ENCODE results near the gene ASAP3.
A peak's percentile ranks its signal among the peaks of the same experiment; 100 is the strongest.

The ASAP3 gene

DNA sequence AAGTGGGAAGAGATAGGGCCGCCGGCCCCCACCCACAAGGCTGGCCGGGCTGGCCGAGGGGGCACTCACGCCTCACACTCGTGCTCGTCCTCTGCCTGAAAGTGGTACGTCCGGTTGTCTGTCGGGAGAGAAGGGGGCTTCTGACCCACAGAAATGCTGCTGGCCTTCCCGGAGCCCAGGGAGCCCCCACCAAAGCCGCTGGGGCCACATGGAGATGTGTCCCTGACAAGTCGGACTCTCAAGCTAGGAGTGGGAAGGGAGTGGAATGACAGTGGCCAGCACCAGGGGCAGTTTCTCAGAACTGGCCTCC is 46.7 kb downstream of the ASAP3 start:
- Mint-ChIP-seq H3K4me3 (no peak overlapping the region), H3K27ac (no peak overlapping the region), H3K36me3 (peaks cover 0 to 2% of the 10 kb centered on the region in 2 donors), H3K27me3 (peaks cover 8 to 21% of the 10 kb centered on the region in 2 donors), H3K4me1 (peaks cover 0 to 4% of the 10 kb centered on the region in 2 donors), H3K9me3 (no peaks in the 10 kb centered on the region)
- DNase-seq (no peak), ATAC-seq (replicated peaks) (no peak)

DNA sequence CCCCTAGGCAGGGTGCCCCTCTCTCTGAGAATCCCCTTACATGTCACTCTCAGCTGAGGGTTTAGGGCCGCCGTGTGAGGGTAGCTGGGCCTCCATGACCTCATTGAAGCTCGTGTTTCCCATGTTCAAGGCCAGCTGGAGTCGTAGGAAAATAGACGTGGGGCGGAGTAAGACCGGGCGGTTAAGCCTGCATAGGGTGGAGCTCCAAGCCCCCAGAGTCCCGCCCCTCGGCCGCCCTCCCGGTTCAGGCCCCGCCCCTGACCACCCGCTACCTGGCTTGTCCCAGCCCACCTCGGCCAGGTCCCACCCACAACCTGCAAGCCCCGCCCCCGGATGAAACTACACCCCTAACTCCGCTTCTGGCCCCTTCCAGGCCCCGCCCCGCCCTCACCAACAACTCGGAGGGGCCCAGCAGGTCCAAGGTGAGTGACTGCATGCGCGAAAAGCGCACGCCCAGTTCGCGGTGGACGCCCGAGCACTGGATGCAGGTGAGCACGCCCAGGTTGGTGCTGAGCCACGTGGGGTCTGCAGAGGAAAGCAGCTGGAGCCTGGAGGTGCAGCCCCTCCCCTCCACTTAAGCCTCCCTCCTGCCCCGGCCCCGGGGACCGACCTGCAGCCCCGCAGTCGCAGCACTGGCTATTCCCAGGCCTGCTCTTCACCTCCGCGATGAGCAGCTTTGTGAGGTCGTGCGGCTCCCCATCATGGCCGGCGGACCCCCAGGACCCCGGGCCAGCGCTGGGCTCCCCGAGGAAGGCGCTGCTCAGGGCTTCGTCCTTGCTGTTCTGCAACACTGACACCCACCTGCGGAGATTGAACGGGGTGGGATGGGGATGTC is 47.2 kb downstream of the ASAP3 start:
- peaks cover 8 to 21% of the 10 kb centered on the region in 2 donors for H3K27me3 Mint-ChIP-seq
- no peaks in the 10 kb centered on the region for H3K9me3 Mint-ChIP-seq
- H3K4me1 Mint-ChIP-seq, result peaks cover 0 to 4% of the 10 kb centered on the region in 2 donors
- peaks cover 0 to 3% of the 10 kb centered on the region in 2 donors for H3K36me3 Mint-ChIP-seq
- no peak for ATAC-seq (replicated peaks)
- DNase-seq, result no peak
- H3K4me3 Mint-ChIP-seq, result peak overlapping the region in 1 of 2 donors; percentile 12
- H3K27ac Mint-ChIP-seq, result no peak overlapping the region

DNA sequence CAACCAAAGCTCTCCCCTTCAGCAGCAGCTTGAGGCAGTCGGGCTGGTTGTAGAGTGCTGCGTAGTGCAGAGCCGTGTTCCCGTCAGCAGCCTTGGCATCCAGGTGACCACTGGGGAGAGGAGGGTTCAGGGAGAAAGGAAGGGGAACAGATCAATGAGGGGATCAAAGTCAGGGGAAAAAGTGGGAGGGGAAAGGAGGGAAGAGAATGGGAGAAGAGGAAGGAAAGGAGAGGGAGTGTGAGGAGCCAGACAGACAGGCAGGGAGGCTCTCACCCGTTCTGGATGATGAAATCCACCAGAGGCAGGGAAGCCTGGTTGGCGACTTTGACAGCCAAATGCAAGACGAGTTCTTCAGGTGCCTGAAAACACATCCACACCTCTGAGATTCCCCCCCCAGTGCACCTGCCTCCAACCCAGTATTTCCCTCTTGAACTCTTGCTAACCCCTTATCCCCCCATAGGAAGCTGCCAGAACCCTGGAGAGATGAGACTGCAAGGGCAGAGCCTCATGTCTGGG is 49.7 kb downstream of the ASAP3 start:
- H3K9me3 Mint-ChIP-seq, result no peaks in the 10 kb centered on the region
- H3K36me3 Mint-ChIP-seq, result peaks cover 0 to 3% of the 10 kb centered on the region in 2 donors
- peaks cover 0 to 4% of the 10 kb centered on the region in 2 donors for H3K4me1 Mint-ChIP-seq
- ATAC-seq (replicated peaks), result no peak
- DNase-seq, result no peak
- H3K27ac Mint-ChIP-seq, result no peak overlapping the region
- no peak overlapping the region for H3K4me3 Mint-ChIP-seq
- peaks cover 11 to 17% of the 10 kb centered on the region in 2 donors for H3K27me3 Mint-ChIP-seq

DNA sequence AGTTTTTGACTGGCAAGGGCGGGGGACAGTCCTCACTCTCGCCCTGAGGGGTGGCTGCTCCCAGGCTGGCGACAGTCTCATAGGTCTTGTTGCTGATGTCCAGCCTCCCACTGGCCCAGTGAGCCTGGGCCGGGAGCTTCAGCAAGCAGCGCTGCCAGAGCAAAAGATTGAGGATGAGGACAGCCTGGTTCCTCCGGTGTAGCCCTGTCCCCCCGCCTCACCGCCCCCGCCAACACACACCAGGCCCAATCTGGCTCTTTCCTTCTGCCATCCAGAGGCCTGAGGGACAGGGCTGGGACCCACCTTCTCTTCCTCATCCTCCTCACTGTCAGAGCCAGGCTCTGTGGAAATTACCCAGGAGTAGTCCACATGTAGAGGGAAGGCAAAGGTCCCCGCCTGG is 50.9 kb downstream of the ASAP3 start:
- Mint-ChIP-seq H3K9me3 (no peaks in the 10 kb centered on the region), H3K4me3 (no peak overlapping the region), H3K36me3 (peaks cover 0 to 3% of the 10 kb centered on the region in 2 donors), H3K27me3 (peaks cover 18 to 23% of the 10 kb centered on the region in 2 donors), H3K27ac (no peak overlapping the region), H3K4me1 (peaks cover 0 to 5% of the 10 kb centered on the region in 2 donors)
- no peak for DNase-seq
- no peak for ATAC-seq (replicated peaks)

DNA sequence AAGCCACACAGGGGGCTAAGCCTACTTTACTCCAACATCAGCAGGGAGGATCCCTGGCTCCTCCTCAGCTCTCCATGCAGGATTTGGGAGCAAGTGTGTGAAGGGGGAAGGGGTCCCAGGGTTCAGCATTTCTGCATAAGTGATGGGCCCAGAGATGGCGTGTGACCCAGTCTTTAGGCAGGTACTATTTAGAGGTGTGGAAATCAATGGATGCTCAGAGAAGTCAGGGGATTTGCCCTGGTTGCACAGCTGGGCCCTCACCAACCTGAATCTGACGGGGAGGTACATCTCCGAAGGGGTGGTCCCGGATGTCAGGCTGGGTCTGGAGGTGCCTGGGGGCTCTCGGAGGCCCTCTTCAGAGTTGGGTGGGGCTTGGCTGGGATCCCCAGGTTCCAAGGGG is 52.5 kb downstream of the ASAP3 start:
- no peak overlapping the region for H3K4me3 Mint-ChIP-seq
- H3K36me3 Mint-ChIP-seq, result peaks cover 0 to 3% of the 10 kb centered on the region in 2 donors
- H3K27me3 Mint-ChIP-seq, result peaks cover 22 to 30% of the 10 kb centered on the region in 2 donors
- H3K27ac Mint-ChIP-seq, result no peak overlapping the region
- ATAC-seq (replicated peaks), result no peak
- H3K4me1 Mint-ChIP-seq, result peaks cover 0 to 5% of the 10 kb centered on the region in 2 donors
- DNase-seq, result no peak
- H3K9me3 Mint-ChIP-seq, result no peaks in the 10 kb centered on the region

DNA sequence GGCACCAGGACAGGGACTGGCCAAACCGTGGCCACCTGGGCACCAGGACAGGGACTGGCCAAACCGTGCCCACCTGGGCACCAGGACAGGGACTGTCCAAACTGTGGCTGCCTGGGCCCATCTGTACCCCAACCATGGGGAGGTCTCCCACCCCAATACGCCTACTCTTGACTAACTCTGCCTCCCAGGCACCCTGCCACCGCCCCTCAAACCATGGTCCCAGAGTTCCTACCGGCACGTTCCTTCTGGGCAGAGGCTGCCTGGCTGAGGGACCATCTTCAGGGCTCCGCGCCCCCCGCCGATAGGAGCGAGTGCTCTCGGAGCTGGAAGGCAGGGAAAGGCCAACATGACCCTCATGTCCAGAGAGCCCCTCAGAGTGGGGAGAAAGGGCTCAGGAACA is 53.2 kb downstream of the ASAP3 start:
- no peaks in the 10 kb centered on the region for H3K9me3 Mint-ChIP-seq
- no peak overlapping the region for H3K4me3 Mint-ChIP-seq
- H3K36me3 Mint-ChIP-seq, result peaks cover 0 to 3% of the 10 kb centered on the region in 2 donors
- H3K27me3 Mint-ChIP-seq, result peaks cover 28 to 36% of the 10 kb centered on the region in 2 donors
- H3K4me1 Mint-ChIP-seq, result peaks cover 0 to 5% of the 10 kb centered on the region in 2 donors
- no peak for ATAC-seq (replicated peaks)
- H3K27ac Mint-ChIP-seq, result no peak overlapping the region
- no peak for DNase-seq

DNA sequence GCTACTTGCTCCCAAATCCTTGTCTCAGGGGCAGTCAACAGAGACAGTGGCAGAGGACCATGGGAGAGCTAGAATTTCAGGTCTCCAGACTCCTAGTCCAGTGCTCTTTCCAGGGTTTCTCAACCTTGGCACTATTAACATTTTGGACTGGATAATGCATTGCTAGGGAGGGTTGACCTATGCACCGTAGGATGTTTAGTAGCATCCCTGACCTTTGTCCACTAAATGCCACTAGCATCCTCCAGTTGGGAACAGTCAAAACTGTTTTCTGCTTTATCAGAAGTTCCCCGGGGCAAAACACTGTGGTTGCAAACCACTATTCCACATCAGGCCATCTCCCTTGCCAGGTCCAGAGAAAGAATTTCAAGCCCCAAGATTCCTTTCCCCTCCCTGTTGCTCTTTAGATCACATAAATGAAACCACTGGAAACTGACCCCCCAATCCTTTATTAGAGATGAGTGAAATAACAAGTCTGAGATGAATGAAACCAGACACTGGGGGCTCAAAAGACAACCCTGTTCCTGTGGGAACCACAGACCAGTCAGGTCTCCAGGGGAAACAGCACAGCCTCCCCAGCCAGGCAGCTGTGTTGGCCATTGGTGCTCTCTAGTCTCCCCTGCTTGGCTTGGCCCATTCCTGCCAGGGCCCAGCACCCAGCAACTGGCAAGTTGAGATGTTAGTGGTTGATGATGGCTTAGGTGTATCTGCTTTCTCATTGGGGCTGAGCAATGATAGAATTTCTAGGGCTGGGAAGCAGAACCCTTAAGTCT is 55.7 kb downstream of the ASAP3 start:
- Mint-ChIP-seq H3K9me3 (no peaks in the 10 kb centered on the region), H3K27me3 (peaks cover 42 to 49% of the 10 kb centered on the region in 2 donors), H3K36me3 (peaks cover 0 to 3% of the 10 kb centered on the region in 2 donors), H3K27ac (no peak overlapping the region), H3K4me1 (peaks cover 8 to 18% of the 10 kb centered on the region in 2 donors), H3K4me3 (no peak overlapping the region)
- no peak for DNase-seq
- ATAC-seq (replicated peaks), result no peak

DNA sequence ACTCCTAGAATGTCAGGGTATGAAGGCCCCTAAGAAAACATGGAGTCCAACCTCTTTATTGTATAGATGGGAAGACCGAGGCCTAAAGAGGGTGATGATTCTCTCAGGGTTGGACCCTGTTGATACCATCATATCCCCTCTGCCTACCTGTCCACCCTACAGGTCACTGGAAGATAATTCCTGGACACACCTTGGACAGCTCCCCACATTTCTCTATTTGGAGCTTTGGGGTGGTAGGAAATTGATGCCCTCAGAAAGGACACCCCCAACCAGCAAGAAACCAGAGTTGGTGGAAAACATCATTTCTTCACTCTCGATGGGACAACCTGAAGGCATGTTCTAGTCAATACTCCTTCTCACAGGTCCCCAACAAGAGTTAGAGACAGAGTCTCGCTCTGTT is 56.4 kb downstream of the ASAP3 start:
- Mint-ChIP-seq H3K36me3 (peaks cover 0 to 3% of the 10 kb centered on the region in 2 donors), H3K27me3 (peaks cover 49 to 57% of the 10 kb centered on the region in 2 donors), H3K4me3 (no peak overlapping the region), H3K4me1 (peaks cover 14 to 26% of the 10 kb centered on the region in 2 donors), H3K9me3 (no peaks in the 10 kb centered on the region), H3K27ac (no peak overlapping the region)
- DNase-seq (no peak), ATAC-seq (replicated peaks) (no peak)

DNA sequence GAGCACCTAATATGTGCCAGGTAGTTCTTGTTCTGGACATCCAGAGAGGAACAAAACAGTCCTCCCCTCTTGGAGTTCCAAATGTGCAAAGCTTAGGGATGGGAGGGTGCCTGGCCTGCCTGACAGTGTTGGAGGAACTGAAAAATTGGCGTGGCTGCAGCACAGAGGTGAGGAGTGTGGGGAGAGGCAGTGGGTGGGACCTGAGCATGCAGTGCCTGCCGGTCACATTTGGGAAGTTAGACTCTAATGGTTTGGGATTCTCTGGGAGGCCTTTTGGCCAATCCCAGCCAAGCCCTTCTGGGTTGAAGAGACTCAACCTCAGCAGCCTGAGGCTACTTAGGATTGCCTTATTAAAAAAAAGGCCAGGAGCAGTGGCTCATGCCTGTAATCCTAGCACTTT is 57.2 kb downstream of the ASAP3 start:
- Mint-ChIP-seq H3K4me3 (no peak overlapping the region), H3K27me3 (peaks cover 56 to 64% of the 10 kb centered on the region in 2 donors), H3K9me3 (no peaks in the 10 kb centered on the region), H3K27ac (no peak overlapping the region), H3K36me3 (no peaks in the 10 kb centered on the region), H3K4me1 (peaks cover 16 to 31% of the 10 kb centered on the region in 2 donors)
- ATAC-seq (replicated peaks) (no peak), DNase-seq (no peak)

DNA sequence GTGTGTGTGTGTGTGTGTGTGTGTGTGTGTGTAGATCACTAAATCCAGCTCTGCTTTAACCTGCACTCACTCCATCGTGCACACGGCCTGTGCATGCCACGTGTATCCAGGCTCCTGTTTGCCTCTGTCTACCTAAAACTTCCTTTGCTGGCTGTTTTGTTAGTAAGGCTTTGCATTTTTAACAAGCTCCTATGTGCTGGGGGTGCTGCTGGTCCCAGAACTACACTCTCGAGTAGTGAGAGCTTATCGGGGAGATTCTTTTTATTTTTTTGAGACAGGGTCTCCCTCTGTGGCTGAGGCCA is 58.8 kb downstream of the ASAP3 start:
- peak in 1 of 2 donors; percentile 6 for ATAC-seq (replicated peaks)
- H3K4me3 Mint-ChIP-seq, result peak overlapping the region; percentile 86
- H3K4me1 Mint-ChIP-seq, result peaks cover 16 to 31% of the 10 kb centered on the region in 2 donors

DNA sequence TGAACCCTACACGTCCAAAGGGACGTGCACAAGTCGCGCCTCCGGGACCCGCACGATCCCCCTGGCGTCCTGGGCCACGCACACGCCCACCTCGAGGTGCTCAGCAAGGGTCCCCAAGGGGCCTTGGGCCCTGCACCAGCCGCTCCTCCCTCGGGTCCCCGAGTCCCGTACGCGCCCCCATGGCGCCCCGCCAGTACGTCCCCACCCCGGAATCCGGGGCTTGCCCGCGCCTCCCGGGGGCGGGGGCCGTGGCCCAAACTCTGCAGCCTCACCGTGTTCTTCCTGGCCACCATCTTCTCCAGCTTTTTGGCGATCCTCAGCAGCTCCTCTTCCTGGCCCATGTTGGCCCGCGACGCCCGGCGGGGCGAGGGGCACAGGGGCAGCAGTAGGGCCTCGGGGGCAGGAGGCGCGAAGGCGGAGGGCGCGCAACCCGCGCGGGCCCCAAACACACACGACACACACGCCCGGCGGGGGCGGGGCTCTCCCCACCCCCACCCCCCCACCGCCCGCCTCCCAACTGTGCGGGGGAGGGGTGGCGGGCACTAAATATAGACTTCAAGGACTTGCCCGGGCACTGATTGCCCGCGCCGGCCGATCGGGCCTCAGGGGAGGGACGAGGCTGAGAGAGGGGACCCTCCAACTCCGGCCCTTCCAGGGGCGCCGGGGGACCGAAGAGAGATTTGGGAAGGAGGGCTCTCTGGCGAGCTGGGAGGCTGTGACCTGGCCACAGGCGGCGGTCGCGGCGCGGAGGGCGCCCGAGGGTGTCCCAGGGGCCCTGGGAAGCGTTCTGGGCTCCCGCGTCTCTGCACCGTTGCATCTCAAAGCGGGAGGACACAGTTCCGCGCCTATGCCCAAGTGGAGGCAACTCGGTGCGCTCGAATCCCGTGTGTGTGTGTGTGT is 59.4 kb downstream of the ASAP3 start, which contains the start of gene TCEA3:
TSS of gene TCEA3 (minus strand) at position 456 of the 900 bp plus-strand sequence. CDS start at position 341, 115 bp downstream.
- H3K27me3 Mint-ChIP-seq, result peaks cover 60 to 74% of the 10 kb centered on the region in 2 donors

More for the DNA sequence above, 58.8 kb downstream of the ASAP3 start:
- no peak for DNase-seq
- peaks cover 61 to 74% of the 10 kb centered on the region in 2 donors for H3K27me3 Mint-ChIP-seq
- H3K9me3 Mint-ChIP-seq, result no peaks in the 10 kb centered on the region
- no peaks in the 10 kb centered on the region for H3K36me3 Mint-ChIP-seq
- no peak overlapping the region for H3K27ac Mint-ChIP-seq

DNA sequence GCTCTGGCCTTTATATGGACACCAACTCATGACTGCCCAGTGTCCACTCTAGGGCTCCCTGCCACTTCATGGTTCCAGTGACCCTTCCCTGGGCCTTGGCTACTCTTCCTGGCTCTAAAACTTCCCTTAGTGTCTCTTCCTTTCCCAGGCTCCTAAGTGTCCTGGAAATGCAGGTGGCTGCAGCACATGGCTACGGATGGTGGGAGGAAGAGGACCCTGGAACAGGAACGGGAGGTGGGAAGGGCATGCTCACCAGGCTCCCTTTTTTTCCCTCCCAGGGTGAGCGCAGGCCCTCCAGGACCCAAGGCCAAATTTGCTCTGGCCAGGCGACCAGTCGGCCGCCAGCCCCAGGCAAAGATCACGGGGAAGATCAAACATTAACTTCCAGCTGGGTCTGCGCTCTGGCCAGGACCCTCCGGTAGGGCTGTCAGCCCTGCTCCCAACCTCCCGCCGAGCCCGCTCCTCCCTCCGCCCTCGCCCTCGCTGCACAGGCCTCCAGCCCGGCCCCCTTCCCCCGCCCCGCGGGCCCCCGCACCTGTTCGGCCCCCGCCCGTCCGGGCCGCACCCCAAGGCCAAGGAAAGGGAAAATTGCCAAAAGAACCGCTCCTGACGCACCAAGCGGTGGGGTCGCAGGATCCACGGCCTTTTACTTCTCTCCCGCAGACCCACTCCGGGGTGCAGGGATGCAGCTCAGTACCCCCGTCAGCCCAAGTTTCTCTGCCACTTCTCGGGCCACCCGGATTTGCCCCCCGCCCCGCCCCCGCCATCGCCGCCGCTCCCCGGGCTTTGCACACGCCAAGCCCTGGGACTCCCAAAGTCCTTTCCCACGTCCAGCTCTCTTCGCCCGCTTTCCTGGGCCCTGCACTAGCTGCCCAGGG is 60.3 kb downstream of the ASAP3 start:
- H3K27me3 Mint-ChIP-seq, result peaks cover 56 to 74% of the 10 kb centered on the region in 2 donors
- DNase-seq (no peak), ATAC-seq (replicated peaks) (no peak)
- no peak overlapping the region for H3K27ac Mint-ChIP-seq
- H3K36me3 Mint-ChIP-seq, result no peaks in the 10 kb centered on the region
- H3K9me3 Mint-ChIP-seq, result no peaks in the 10 kb centered on the region
- peak overlapping the region; percentile 77 to 86 for H3K4me3 Mint-ChIP-seq
- H3K4me1 Mint-ChIP-seq, result peaks cover 16 to 31% of the 10 kb centered on the region in 2 donors

More for the DNA sequence above, 59.4 kb downstream of the ASAP3 start, which contains the start of gene TCEA3:
- H3K4me1 Mint-ChIP-seq, result peaks cover 16 to 31% of the 10 kb centered on the region in 2 donors
- ATAC-seq (replicated peaks) (peak; percentile 33 to 42), DNase-seq (no peak)
- no peak within 1 kb of the TSS for H3K27ac Mint-ChIP-seq
- H3K36me3 Mint-ChIP-seq, result no peaks in the 10 kb centered on the region
- H3K4me3 Mint-ChIP-seq, result peak within 1 kb of the TSS; percentile 86
- no peaks in the 10 kb centered on the region for H3K9me3 Mint-ChIP-seq

DNA sequence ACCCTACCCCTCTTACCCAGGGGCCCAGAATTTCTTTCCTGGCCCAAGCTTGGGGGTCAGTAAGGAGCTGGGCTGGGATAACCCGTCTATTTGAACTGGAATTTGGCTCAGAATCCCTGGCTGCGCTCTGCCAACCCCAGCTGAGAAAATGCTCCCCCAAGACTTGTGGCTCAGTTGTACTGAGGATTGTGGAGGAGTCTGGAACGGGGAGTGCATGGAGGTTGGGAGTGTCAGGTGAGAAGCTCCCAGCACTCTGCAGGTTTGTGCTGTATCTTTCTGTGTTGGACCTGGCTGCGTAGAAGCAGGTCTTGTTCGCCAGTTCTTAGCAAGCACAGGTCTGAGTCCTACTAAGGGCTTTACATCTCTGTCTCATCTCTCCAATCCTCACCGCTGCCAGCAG is 61.0 kb downstream of the ASAP3 start:
- Mint-ChIP-seq H3K4me1 (peaks cover 15 to 31% of the 10 kb centered on the region in 2 donors), H3K27ac (no peak overlapping the region), H3K4me3 (no peak overlapping the region), H3K36me3 (no peaks in the 10 kb centered on the region), H3K9me3 (no peaks in the 10 kb centered on the region), H3K27me3 (peaks cover 49 to 66% of the 10 kb centered on the region in 2 donors)
- DNase-seq (no peak), ATAC-seq (replicated peaks) (no peak)

Data from stimulated activated naive B cell treated with anti-CD40 and anti-IgM and Interleukin-4, amounts not matched to agents 10 μg/mL and 1 μg/mL and 100 μg/mL, for 72 hours (primary cell).